Subcutaneous abdominal adipose tissue (tissue), 5 donors: ENCODE results near the gene DUSP12.

Source experiments
- H3K27ac ChIP-seq: one replicate; pipeline ENCODE4 v1.7.0; 2013; ENCODE audit warnings: low read depth, mild to moderate bottlenecking, inconsistent platforms, low read length, moderate library complexity
- H3K27me3 ChIP-seq, 5 donors: one replicate each; pipeline ENCODE4 v1.7.0; 2013; ENCODE audit warnings: low read length in 5 of 5, inconsistent platforms in 1 of 5; ENCODE audit not compliant: control insufficient read depth in 5 of 5, insufficient read depth in 4 of 5
- H3K36me3 ChIP-seq, 5 donors: one replicate each; pipeline ENCODE4 v1.7.0; 2013; ENCODE audit warnings: low read length in 5 of 5; ENCODE audit not compliant: control insufficient read depth in 5 of 5, insufficient read depth in 5 of 5
- H3K4me1 ChIP-seq, 5 donors: one replicate each; pipeline ENCODE4 v1.7.0; 2013; ENCODE audit warnings: low read length in 5 of 5, mild to moderate bottlenecking in 3 of 5, moderate library complexity in 1 of 5; ENCODE audit not compliant: control insufficient read depth in 5 of 5, insufficient read depth in 5 of 5
- H3K4me3 ChIP-seq, 5 donors: one replicate each; pipeline ENCODE4 v1.7.0; 2013; ENCODE audit warnings: low read length in 5 of 5, low read depth in 1 of 5
- H3K9ac ChIP-seq, 5 donors: one replicate each; pipeline ENCODE4 v1.7.0; 2013; ENCODE audit warnings: low read length in 5 of 5, mild to moderate bottlenecking in 4 of 5, moderate library complexity in 3 of 5
- H3K9me3 ChIP-seq, 5 donors: one replicate each; pipeline ENCODE4 v1.7.0; 2013; ENCODE audit warnings: low read length in 5 of 5; ENCODE audit not compliant: control insufficient read depth in 5 of 5
- donor health status: healthy.
- donor health status: healthy.
- donor health status: healthy.
- donor health status: healthy.
- donor health status: healthy.

DUSP12 gene

DNA sequence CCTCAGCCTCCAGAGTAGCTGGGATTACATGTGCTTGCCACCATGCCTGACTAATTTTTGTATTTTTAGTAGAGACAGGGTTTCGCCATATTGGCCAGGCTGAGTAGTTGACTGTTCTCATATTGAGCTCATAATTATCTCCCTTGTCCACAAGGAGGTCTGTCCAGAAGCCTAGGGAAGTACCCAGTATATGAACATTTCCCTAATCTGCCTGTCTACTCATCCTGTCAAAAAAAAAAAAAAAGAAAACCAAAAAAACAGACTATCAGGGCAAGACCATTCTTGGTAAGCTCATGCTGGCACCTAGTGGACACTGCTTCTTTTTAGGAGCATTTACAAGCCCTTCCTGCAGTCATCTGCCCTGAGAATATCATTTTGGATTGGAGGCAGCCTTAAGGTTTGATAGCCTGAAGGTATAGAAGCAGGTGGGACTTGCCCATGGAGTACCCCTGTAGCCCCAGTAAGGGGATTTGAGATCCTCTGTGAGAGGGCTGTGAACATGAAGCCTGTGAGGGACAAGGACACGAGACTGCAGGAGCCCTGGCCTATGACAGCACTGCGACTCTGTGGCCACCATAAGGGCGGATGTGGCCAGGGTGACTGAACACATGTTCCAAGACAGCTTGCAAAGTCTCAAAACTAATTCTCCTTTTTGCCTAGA is 10.8 kb upstream of the DUSP12 start:
- Histone ChIP-seq H3K4me3 (no peak overlapping the region), H3K36me3 (no peaks in the 10 kb centered on the region), H3K4me1 (peaks cover 0 to 23% (median 3%) of the 10 kb centered on the region in 5 donors), H3K27ac (no peak overlapping the region), H3K9me3 (no peaks in the 10 kb centered on the region), H3K27me3 (peaks cover 0 to 4% (median 0%) of the 10 kb centered on the region in 5 donors), H3K9ac (peak overlapping the region in 1 of 5 donors; percentile 55)

GRCh38 chr1:161739865-161740566 is 9.6 kb upstream of the DUSP12 start:
- no peak overlapping the region for H3K4me3 ChIP-seq
- H3K9ac ChIP-seq, result no peak overlapping the region
- peaks cover 0 to 4% (median 0%) of the 10 kb centered on the region in 5 donors for H3K27me3 ChIP-seq
- peaks cover 0 to 23% (median 3%) of the 10 kb centered on the region in 5 donors for H3K4me1 ChIP-seq
- no peaks in the 10 kb centered on the region for H3K9me3 ChIP-seq
- no peak overlapping the region for H3K27ac ChIP-seq
- no peaks in the 10 kb centered on the region for H3K36me3 ChIP-seq

GRCh38 chr1:161740921-161741320 is 8.7 kb upstream of the DUSP12 start:
- Histone ChIP-seq H3K4me1 (peaks cover 0 to 23% (median 3%) of the 10 kb centered on the region in 5 donors), H3K9ac (peak overlapping the region in 1 of 5 donors; percentile 29), H3K27me3 (peaks cover 0 to 4% (median 0%) of the 10 kb centered on the region in 5 donors), H3K9me3 (no peaks in the 10 kb centered on the region), H3K27ac (no peak overlapping the region), H3K4me3 (no peak overlapping the region), H3K36me3 (no peaks in the 10 kb centered on the region)

- Histone ChIP-seq H3K4me1 (peaks cover 0 to 23% (median 3%) of the 10 kb centered on the region in 5 donors), H3K27me3 (peaks cover 0 to 2% (median 0%) of the 10 kb centered on the region in 5 donors), H3K9ac (no peak overlapping the region), H3K9me3 (no peaks in the 10 kb centered on the region), H3K27ac (no peak overlapping the region), H3K36me3 (no peaks in the 10 kb centered on the region), H3K4me3 (no peak overlapping the region)
Measured at GRCh38 chr1:161743231-161743630, 6.4 kb upstream of the DUSP12 start.

DNA sequence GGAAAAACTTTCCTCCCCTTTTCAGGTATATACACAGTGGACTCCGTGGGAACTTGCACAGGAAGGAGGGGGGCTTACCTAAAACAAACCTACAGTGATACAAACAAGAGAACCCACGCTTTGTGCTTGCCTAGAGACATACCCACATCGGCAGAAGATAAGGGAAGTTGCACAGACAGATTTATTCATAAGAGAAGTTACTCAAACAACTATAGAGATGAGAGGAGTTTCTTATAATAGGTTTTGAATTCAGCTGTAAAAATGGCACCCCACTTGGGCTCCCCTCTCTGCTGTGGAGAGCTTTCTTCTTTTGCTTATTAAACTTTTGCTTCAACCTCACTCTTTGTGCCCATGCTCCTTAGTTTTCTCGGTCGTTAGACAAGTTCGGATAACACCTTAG is 1.8 kb upstream of the DUSP12 start:
- no peak overlapping the region for H3K9ac ChIP-seq
- H3K4me1 ChIP-seq, result peaks cover 4 to 20% (median 17%) of the 10 kb centered on the region in 5 donors
- H3K27ac ChIP-seq, result no peak overlapping the region
- peaks cover 0 to 2% (median 0%) of the 10 kb centered on the region in 5 donors for H3K27me3 ChIP-seq
- no peak overlapping the region for H3K4me3 ChIP-seq
- peaks cover 2 to 12% (median 10%) of the 10 kb centered on the region in 5 donors for H3K36me3 ChIP-seq
- no peaks in the 10 kb centered on the region for H3K9me3 ChIP-seq

GRCh38 chr1:161763522-161764098 is 14.0 kb downstream of the DUSP12 start:
- H3K36me3 ChIP-seq, result peaks cover 0 to 4% (median 1%) of the 10 kb centered on the region in 5 donors
- no peaks in the 10 kb centered on the region for H3K9me3 ChIP-seq
- H3K4me1 ChIP-seq, result peaks cover 8 to 22% (median 17%) of the 10 kb centered on the region in 5 donors
- H3K4me3 ChIP-seq, result no peak overlapping the region
- no peak overlapping the region for H3K27ac ChIP-seq
- no peaks in the 10 kb centered on the region for H3K27me3 ChIP-seq
- H3K9ac ChIP-seq, result no peak overlapping the region

GRCh38 chr1:161766102-161766981 is 16.8 kb downstream of the DUSP12 start, which contains the start of gene ATF6:
Gene ATF6 (plus strand): TSS chr1:161766320. CDS start chr1:161766361, 41 bp downstream.
- H3K9me3 ChIP-seq, result no peaks in the 10 kb centered on the region
- H3K36me3 ChIP-seq, result no peaks in the 10 kb centered on the region
- H3K9ac ChIP-seq, result peak within 1 kb of the TSS; percentile 99 to 100 (median 99)
- H3K4me1 ChIP-seq, result peaks cover 8 to 25% (median 24%) of the 10 kb centered on the region in 5 donors
- no peaks in the 10 kb centered on the region for H3K27me3 ChIP-seq
- peak within 1 kb of the TSS; percentile 91 to 100 (median 99) for H3K4me3 ChIP-seq
- H3K27ac ChIP-seq, result peak within 1 kb of the TSS; percentile 93

GRCh38 chr1:161768461-161768860 is 18.9 kb downstream of the DUSP12 start:
- no peak overlapping the region for H3K4me3 ChIP-seq
- H3K4me1 ChIP-seq, result peaks cover 8 to 37% (median 31%) of the 10 kb centered on the region in 5 donors
- no peak overlapping the region for H3K9ac ChIP-seq
- H3K27me3 ChIP-seq, result no peaks in the 10 kb centered on the region
- no peak overlapping the region for H3K27ac ChIP-seq
- no peaks in the 10 kb centered on the region for H3K9me3 ChIP-seq
- no peaks in the 10 kb centered on the region for H3K36me3 ChIP-seq

DNA sequence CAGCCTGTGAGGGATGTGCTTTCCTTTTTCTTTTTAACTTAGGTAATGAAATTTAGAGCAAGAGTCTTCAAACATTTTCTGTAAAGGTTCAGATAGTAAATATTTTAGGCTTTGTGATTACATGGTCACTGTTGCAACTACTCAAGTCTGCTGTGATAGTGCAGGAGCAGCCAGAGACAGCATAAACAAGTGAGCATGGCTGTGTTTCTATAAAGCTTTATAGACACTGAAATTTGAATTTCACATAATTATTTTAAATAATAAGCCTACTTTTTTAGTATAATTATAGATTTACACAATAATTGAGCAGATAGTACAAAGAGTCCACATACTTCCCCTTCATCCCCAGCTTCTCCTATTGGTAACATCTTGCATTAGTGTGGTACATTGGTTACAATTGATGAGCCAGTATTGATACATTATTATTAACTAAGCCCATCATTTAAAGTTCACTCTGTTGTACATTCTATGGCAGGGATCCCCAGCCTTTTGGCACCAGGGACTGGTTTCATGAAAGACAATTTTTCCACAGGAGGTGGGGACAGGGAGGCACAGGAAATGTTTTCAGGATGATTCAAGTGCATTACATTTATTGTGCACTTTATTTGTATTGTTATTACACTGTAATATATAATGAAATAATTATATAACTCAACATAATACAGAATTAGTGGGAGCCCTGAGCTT is 19.5 kb downstream of the DUSP12 start:
- H3K9me3 ChIP-seq, result no peaks in the 10 kb centered on the region
- H3K36me3 ChIP-seq, result no peaks in the 10 kb centered on the region
- no peaks in the 10 kb centered on the region for H3K27me3 ChIP-seq
- no peak overlapping the region for H3K9ac ChIP-seq
- no peak overlapping the region for H3K27ac ChIP-seq
- H3K4me3 ChIP-seq, result no peak overlapping the region
- peaks cover 8 to 37% (median 31%) of the 10 kb centered on the region in 5 donors for H3K4me1 ChIP-seq
